ENCODE results near the gene MARCHF7.

Gene MARCHF7

DNA sequence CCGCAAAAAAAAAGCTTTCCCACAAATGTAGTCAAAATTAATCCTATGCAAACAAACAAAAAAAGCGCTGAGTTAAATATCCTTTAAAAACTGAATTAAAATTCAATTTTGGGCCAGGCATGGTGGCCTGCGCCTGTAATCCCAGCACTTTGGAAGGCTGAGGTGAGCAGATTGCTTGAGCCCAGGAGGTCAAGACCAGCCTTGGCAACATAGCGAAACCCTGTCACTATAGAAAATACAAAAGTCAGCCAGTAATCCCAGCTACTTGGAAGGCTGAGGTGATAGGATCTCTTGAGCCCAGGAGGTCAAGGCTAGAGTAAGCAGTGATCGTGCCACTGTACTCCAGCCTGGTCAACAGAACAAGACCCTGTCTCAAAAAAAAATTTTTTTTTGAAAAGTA, 8.8 kb upstream of the MARCHF7 start:
- Histone ChIP-seq H3K4me2 (no peak overlapping the region), H3K27ac (no peak overlapping the region), H3K4me1 (peaks cover 0 to 9% (median 7%) of the 10 kb centered on the region in 10 experiments; a peak in 15 of 20 replicates), H3K9ac (no peak overlapping the region), H3K27me3 (no peaks in the 10 kb centered on the region), H4K20me1 (no peaks in the 10 kb centered on the region), H3K36me3 (0 out of 22 replicates have a peak, but pooled peaks cover 0 to 4% (median 0%) of the 10 kb centered on the region in 11 experiments), H3K4me3 (no peak overlapping the region), H3K9me3 (replicated peaks in 1 of 11) (no peaks in the 10 kb centered on the region)
- no peak for TF ChIP-seq Cebpa-rat (IDR thresholded peaks at IDR 0.05)

DNA sequence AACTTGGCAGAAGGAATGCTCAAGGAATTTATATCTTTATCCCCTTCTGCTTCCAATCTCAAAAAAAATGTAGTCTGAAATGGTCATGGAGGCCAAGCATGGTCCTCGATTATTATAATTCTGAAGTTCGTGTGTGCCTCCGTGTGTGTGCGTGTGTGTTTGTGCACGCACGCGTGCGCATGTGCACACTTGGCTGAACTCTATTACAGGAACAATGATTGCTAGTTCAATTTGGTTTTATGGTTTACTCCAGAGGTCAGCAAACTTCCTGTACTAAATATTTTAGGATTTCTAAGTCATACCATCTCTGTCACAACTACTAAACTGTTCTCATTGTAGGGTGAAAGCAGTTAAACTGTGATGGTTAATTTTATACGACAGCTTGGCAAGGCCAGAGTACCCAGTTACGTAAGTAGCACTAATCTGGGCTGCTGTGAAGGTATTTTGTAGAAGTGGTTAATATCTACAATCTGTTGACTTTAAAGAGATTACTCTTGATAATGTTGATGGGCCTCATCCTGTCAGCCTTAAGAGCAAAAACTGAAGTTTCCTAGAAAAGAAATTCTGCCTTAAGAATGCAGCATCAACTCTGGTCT, 5.8 kb upstream of the MARCHF7 start:
- Histone ChIP-seq H3K4me2 (peak overlapping the region in 8 of 11 experiments; percentile 2 to 39 (median 24); a peak in 8 of 22 replicates), H3K4me1 (peaks cover 8 to 19% (median 17%) of the 10 kb centered on the region in 10 experiments; a peak in 18 of 20 replicates), H3K27me3 (no peaks in the 10 kb centered on the region), H3K27ac (no peak overlapping the region), H3K9me3 (replicated peaks in 1 of 11) (no peaks in the 10 kb centered on the region), H3K4me3 (no peak overlapping the region), H3K36me3 (0 out of 22 replicates have a peak, but pooled peaks cover 0 to 3% (median 0%) of the 10 kb centered on the region in 11 experiments), H3K9ac (no peak overlapping the region), H4K20me1 (no peaks in the 10 kb centered on the region)
- TF ChIP-seq Cebpa-rat (IDR thresholded peaks at IDR 0.05) = no peak

DNA sequence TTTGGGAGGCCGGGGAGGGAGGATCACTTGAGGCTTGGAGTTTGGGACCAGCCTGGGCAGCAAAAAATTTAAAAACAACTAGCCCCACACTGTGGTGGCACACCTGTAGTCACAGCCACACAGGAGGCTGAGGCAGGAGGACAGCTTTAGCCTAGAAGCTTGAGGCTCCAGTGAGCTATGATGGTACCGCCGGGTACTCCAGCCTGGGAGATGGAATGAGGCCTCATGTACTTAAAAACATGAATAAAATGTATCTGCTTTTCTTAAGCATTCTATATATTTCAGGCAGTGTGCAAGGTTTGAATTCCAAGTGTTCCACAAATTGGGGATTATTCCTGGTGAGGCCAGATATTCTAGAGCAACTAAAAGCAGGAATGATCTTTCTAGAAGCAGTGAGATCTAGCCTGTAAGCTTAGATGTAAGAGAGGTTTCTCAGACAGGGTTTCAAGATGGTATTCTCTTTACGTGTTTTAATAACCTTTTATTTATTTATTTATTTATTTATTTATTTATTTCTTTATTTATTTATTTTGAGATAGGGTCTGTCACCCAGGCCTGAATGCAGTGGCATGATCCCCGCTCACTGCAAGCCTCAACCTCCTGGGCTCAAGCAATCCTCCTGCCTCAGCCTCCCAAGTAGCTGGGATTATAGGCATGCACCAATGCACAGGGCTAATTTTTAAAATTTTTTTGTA, 4.1 kb upstream of the MARCHF7 start:
- peaks cover 8 to 21% (median 19%) of the 10 kb centered on the region in 10 experiments; a peak in 18 of 20 replicates for H3K4me1 ChIP-seq
- no peak overlapping the region for H3K4me2 ChIP-seq
- H3K27ac ChIP-seq = no peak overlapping the region
- H3K36me3 ChIP-seq = 0 out of 22 replicates have a peak, but pooled peaks cover 0 to 3% (median 0%) of the 10 kb centered on the region in 11 experiments
- peaks cover 0 to 8% (median 5%) of the 10 kb centered on the region in 11 experiments; a peak in 13 of 22 replicates for H4K20me1 ChIP-seq
- no peak overlapping the region for H3K4me3 ChIP-seq
- no peaks in the 10 kb centered on the region for H3K9me3 ChIP-seq (replicated peaks in 1 of 11)
- H3K27me3 ChIP-seq = no peaks in the 10 kb centered on the region
- H3K9ac ChIP-seq = no peak overlapping the region
- no peak for TF ChIP-seq Cebpa-rat (IDR thresholded peaks at IDR 0.05)

DNA sequence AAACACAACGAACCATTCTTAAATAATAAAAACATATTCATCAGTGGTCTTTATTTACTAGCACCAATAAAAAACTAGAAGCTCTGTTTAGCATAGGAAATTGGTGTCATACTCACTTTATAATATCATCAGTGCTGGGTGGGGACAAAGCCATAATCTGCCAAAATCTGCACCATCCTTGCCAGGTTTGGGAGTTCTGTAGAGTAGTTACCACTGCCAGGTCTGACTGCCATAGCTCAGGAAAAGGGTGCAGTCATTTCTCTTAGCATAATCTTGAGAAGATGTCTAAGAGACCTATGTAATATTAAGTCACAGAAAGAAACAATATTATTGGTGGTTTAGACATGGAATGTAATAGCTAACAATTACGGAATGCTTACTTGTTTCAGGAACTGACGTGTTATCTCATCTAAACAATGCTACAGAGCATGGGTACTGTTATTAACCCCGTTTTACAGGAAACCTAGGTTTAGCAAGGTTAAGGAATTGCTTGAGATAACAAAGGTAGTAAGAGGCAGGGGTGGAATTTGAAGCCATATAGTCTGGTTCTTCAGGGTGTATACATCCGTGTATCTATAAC, 1.6 kb upstream of the MARCHF7 start:
- Histone ChIP-seq H4K20me1 (peaks cover 24 to 32% (median 30%) of the 10 kb centered on the region in 11 experiments), H3K9me3 (replicated peaks in 1 of 11) (0 out of 22 replicates have a peak, but pooled peaks cover 0 to 5% (median 0%) of the 10 kb centered on the region in 11 experiments), H3K36me3 (peaks cover 13 to 22% (median 16%) of the 10 kb centered on the region in 11 experiments), H3K4me2 (peak overlapping the region; percentile 46 to 95 (median 68); a peak in 21 of 22 replicates), H3K9ac (peak overlapping the region in 7 of 11 experiments; percentile 96 to 99 (median 99); a peak in 10 of 22 replicates), H3K27me3 (no peaks in the 10 kb centered on the region), H3K4me3 (peak overlapping the region in 5 of 10 experiments; percentile 88 to 96 (median 90); a peak in 8 of 20 replicates), H3K4me1 (peaks cover 24 to 43% (median 35%) of the 10 kb centered on the region in 10 experiments), H3K27ac (peak overlapping the region in 2 of 11 experiments; percentile 99 to 100; a peak in 3 of 22 replicates)
- no peak for TF ChIP-seq Cebpa-rat (IDR thresholded peaks at IDR 0.05)

DNA sequence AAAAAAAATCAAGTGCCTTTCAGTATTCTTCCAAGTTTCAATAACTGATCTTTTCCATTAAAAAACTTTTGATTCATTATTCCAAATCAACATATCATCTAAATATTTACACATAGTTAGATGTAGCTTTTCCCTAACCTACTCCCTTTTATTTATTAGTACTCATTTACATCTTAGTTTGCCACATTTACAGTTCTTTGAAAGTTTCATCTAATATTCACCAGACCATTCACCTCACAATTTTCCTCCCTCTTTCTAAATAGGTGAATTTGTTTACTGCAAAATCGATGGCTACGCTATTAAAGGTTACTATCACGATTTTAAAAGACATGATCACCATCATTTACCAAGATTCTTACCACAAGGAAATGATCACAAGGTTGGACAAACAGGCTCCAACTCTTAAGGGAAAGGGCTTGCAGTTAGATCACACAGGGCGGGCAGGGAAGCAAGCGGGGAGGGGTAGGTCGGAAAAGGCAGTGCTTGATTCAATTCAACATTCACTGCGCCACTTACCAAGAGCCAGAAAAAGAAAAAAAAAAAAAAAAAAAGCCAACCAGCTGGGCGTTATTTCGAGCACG, 654 bp upstream of the MARCHF7 start:
- Histone ChIP-seq H3K36me3 (peaks cover 22 to 31% (median 26%) of the 10 kb centered on the region in 11 experiments), H3K4me3 (peak overlapping the region; percentile 88 to 97 (median 95)), H4K20me1 (peaks cover 34 to 42% (median 38%) of the 10 kb centered on the region in 11 experiments), H3K4me1 (peaks cover 22 to 42% (median 36%) of the 10 kb centered on the region in 10 experiments), H3K4me2 (peak overlapping the region; percentile 46 to 95 (median 68)), H3K27me3 (no peaks in the 10 kb centered on the region), H3K9me3 (replicated peaks in 1 of 11) (peaks cover 0 to 12% (median 0%) of the 10 kb centered on the region in 11 experiments; a peak in 5 of 22 replicates), H3K9ac (peak overlapping the region; percentile 96 to 100 (median 99)), H3K27ac (peak overlapping the region; percentile 97 to 100 (median 99))
- no peak for TF ChIP-seq Cebpa-rat (IDR thresholded peaks at IDR 0.05)

DNA sequence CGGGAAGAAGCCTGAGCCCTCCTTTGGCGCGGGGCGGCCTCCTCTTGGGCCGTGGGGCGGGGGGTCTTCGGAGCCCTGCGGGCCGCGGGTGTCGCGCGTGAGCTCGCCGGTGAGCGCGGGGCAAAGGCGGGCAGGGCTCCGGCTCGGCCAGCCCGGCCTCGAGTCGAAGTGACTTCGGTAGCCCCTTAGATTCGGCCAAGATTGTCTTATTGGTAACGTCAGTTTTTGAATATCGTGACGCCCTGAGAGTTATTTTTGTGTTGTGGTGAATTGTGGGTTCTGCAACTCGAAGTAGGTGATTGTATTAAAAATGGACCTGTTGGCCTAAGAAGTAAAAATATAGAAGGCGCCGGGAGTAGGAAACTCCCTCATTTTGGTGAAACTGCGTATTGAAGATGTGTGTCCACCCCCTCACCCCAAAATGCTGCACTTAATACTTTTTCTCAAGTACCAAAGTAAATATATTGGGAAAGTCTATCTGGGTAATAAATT, 669 bp downstream of the MARCHF7 start:
- Histone ChIP-seq H3K36me3 (peaks cover 34 to 43% (median 37%) of the 10 kb centered on the region in 11 experiments), H3K9ac (peak overlapping the region; percentile 96 to 100 (median 99)), H3K27me3 (no peaks in the 10 kb centered on the region), H3K27ac (peak overlapping the region; percentile 97 to 100 (median 99)), H3K9me3 (replicated peaks in 1 of 11) (peaks cover 0 to 12% (median under 1%) of the 10 kb centered on the region in 11 experiments; a peak in 7 of 22 replicates), H3K4me1 (peaks cover 22 to 53% (median 43%) of the 10 kb centered on the region in 10 experiments), H4K20me1 (peaks cover 47 to 55% (median 51%) of the 10 kb centered on the region in 11 experiments), H3K4me3 (peak overlapping the region; percentile 88 to 97 (median 95)), H3K4me2 (peak overlapping the region; percentile 74 to 96 (median 92); a peak in 21 of 22 replicates)
- TF ChIP-seq Cebpa-rat (IDR thresholded peaks at IDR 0.05) = no peak

DNA sequence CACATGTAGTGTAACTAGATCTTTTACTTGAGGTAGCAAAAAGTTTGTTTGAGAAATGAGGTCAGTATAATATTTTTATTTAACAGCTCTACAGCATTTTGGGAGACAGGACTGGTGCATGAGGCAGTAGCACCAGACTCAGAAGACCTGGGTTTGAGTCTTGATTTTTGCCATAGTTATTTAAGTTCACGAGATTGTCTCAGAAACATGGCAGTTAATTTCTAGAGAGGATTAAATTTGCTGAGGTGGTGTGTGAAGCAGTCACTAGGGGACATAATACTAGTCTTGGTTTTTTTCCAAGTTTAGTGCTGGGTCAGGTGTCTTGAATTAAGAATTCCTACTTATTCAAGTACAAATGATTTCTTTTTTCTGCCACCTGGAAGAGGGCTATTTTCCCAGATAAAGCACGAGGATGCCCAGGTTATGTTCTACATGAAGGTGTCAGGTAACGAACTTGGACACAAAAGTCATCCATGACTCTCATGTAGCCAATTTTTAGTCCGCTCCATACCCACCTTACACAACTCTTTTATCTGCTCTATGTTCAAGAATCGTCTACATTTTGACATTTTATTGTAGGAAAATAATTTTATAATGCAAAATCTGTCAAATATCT, 1.4 kb downstream of the MARCHF7 start:
- Histone ChIP-seq H3K9me3 (replicated peaks in 1 of 11) (peaks cover 0 to 16% (median 7%) of the 10 kb centered on the region in 11 experiments; a peak in 13 of 22 replicates), H3K4me3 (peak overlapping the region; percentile 88 to 97 (median 95)), H4K20me1 (peaks cover 55 to 63% (median 59%) of the 10 kb centered on the region in 11 experiments), H3K27ac (peak overlapping the region; percentile 97 to 100 (median 99)), H3K36me3 (peaks cover 41 to 51% (median 45%) of the 10 kb centered on the region in 11 experiments), H3K4me2 (peak overlapping the region; percentile 74 to 96 (median 92)), H3K9ac (peak overlapping the region; percentile 96 to 100 (median 99)), H3K4me1 (peaks cover 22 to 60% (median 43%) of the 10 kb centered on the region in 10 experiments), H3K27me3 (no peaks in the 10 kb centered on the region)
- TF ChIP-seq Cebpa-rat (IDR thresholded peaks at IDR 0.05) = no peak
